ENCODE measurements around the gene VAMP4. TPM values are rescaled to one million over a fixed set of nuclear protein-coding genes. Genes with fewer than 3 reads are reported as not detected.

Gene VAMP4
- total RNA-seq, 2 experiments from 2014 or later = 9.7 to 11.6 TPM

DNA sequence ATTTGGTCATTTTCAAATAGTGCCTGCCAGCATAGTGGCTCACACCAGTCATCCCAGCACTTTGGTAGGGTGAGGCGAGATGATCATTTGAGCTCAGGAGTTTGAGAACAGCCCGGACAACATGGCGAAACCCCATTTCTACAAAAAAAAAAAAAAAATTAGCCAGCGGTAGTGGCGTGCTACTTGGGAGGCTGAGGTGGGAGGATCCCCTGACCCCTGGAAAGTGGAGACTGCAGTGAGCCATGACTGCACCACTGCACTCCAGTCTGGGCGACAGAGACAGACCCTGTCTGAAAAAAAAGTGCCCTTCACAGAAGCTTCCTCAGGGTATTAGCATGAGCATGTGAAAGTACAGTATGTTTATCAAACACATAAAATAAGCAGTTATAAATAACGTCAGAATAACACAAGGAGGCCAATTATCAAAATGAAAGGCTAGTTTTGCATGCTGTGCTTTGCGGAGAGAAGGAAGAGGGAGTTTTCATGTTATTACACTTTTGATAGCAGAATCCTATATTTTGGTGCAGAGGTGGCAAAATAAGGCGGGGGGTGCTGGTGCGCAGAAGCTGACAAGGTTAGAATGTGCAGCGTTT is 38.8 kb upstream of the VAMP4 start:
- DNase-seq (no peak), ATAC-seq (no peak)
- H3K36me3 Mint-ChIP-seq (ENCODE audit: low read depth) = peaks cover 35% of the 10 kb centered on the region
- intact Hi-C loops (cut with DNase I, micrococcal nuclease) = loop anchor here (1.0 to 10.0 kb wide), 13 partner anchors 14 to 1986 kb away; partner anchors contain the start of genes DNM3 (in 2 of the 2), SCYL3 (in 2 of the 2), VAMP4 (in 2 of the 2) and GORAB (in 1 of the 2)
- ChIA-PET CTCF (interaction anchor here (1.0 to 1.4 kb wide), 5 partner anchors 37 to 199 kb away, joined by 3 to 7 read pairs (median 6); partner anchors contain the start of gene VAMP4), POLR2A (interaction anchor here (0.6 to 0.9 kb wide), 2 partner anchors 10 to 40 kb away, joined by 3 read pairs; no protein-coding TSS in a partner anchor)
- H3K4me1 Mint-ChIP-seq = peaks cover 50% of the 10 kb centered on the region
- peak overlapping the region; percentile 92 for H3K4me3 Mint-ChIP-seq
- no peaks in the 10 kb centered on the region for H3K27me3 Mint-ChIP-seq
- H3K27ac Mint-ChIP-seq = peak overlapping the region; percentile 97
- no peaks in the 10 kb centered on the region for H3K9me3 Mint-ChIP-seq (ENCODE audit: low read depth)

- Mint-ChIP-seq H3K9me3 (ENCODE audit: low read depth) (no peaks in the 10 kb centered on the region), H3K36me3 (ENCODE audit: low read depth) (no peaks in the 10 kb centered on the region), H3K27me3 (peaks cover 6% of the 10 kb centered on the region), H3K4me3 (no peak overlapping the region), H3K27ac (no peak overlapping the region), H3K4me1 (no peaks in the 10 kb centered on the region)
- ChIA-PET CTCF (no interaction called here), POLR2A (no interaction called here)
- intact Hi-C loops (cut with DNase I, micrococcal nuclease) = no loop called here
- ATAC-seq (no peak), DNase-seq (no peak)
Observed at GRCh38 chr1:171772312-171772711, 30.4 kb upstream of the VAMP4 start.

DNA sequence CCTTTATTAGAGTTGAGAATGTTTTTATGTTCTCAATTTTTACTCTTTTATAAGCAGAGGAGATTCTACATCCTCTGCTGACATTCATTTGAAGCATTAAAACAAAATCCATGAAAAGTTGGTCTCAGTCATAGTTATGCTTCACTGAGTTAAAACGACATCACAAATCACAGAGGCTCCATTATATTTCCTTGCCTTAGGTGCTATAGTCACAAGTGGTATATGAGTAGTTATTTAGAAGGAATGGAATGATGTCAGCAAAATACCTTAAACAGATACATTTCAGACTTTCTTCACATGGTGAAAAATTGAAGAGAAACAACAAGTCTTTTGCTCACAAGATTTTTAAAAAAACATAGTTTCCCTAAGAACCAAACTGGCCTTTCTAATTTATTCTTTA is 27.9 kb upstream of the VAMP4 start:
- Mint-ChIP-seq H3K27me3 (peaks cover 8% of the 10 kb centered on the region), H3K4me1 (no peaks in the 10 kb centered on the region), H3K36me3 (ENCODE audit: low read depth) (no peaks in the 10 kb centered on the region), H3K27ac (no peak overlapping the region), H3K4me3 (no peak overlapping the region), H3K9me3 (ENCODE audit: low read depth) (no peaks in the 10 kb centered on the region)
- ChIA-PET CTCF (no interaction called here), POLR2A (no interaction called here)
- DNase-seq (no peak), ATAC-seq (no peak)
- intact Hi-C loops (cut with DNase I, micrococcal nuclease) = no loop called here

GRCh38 chr1:171769171-171769570 is 27.3 kb upstream of the VAMP4 start:
- DNase-seq (no peak), ATAC-seq (no peak)
- Mint-ChIP-seq H3K27me3 (peaks cover 9% of the 10 kb centered on the region), H3K27ac (no peak overlapping the region), H3K9me3 (ENCODE audit: low read depth) (no peaks in the 10 kb centered on the region), H3K36me3 (ENCODE audit: low read depth) (no peaks in the 10 kb centered on the region), H3K4me1 (no peaks in the 10 kb centered on the region), H3K4me3 (no peak overlapping the region)
- ChIA-PET CTCF (no interaction called here), POLR2A (no interaction called here)
- intact Hi-C loops (cut with DNase I, micrococcal nuclease) = no loop called here

- no peak for DNase-seq
- POLR2A ChIA-PET = interaction anchor here (0.6 kb wide), 1 partner anchor 18 kb away, joined by 3 read pairs; the partner anchor contains the start of gene METTL13
- Mint-ChIP-seq H3K27me3 (peaks cover 9% of the 10 kb centered on the region), H3K36me3 (ENCODE audit: low read depth) (no peaks in the 10 kb centered on the region), H3K4me1 (no peaks in the 10 kb centered on the region), H3K4me3 (no peak overlapping the region), H3K27ac (no peak overlapping the region), H3K9me3 (ENCODE audit: low read depth) (no peaks in the 10 kb centered on the region)
- intact Hi-C loops (cut with DNase I, micrococcal nuclease) = no loop called here
- ATAC-seq = no peak
- CTCF ChIA-PET = interaction anchor here (1.0 kb wide), 1 partner anchor 34 kb away, joined by 5 read pairs; no protein-coding TSS in a partner anchor
Observed at GRCh38 chr1:171763764-171764163, 21.9 kb upstream of the VAMP4 start.

DNA sequence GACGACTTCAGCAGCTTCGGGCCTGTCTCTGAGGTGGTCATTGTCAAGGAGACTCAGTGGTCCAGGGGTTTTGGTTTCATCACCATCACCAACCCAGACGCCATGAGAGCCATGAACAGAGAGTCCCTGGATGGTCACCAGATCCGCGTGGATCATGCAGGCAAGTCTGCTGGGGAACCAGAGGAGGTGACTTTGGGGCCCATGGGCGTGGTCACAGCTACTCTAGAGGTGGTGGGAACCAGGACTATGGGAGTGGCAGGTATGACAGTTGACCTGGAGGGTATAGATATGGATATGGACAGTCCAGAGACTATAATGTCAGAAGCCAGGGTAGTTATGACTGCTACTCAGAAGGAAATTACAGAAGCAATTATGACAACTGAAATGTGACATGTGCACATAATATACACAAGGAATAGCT is 20.3 kb upstream of the VAMP4 start:
- ChIA-PET CTCF (no interaction called here), POLR2A (no interaction called here)
- Mint-ChIP-seq H3K4me3 (no peak overlapping the region), H3K9me3 (ENCODE audit: low read depth) (no peaks in the 10 kb centered on the region), H3K36me3 (ENCODE audit: low read depth) (no peaks in the 10 kb centered on the region), H3K4me1 (no peaks in the 10 kb centered on the region), H3K27me3 (peaks cover 9% of the 10 kb centered on the region), H3K27ac (no peak overlapping the region)
- no peak for DNase-seq
- no peak for ATAC-seq
- intact Hi-C loops (cut with DNase I, micrococcal nuclease) = no loop called here

GRCh38 chr1:171758011-171758410 is 16.1 kb upstream of the VAMP4 start:
- ChIA-PET POLR2A (no interaction called here), CTCF (no interaction called here)
- intact Hi-C loops (cut with DNase I, micrococcal nuclease) = no loop called here
- ATAC-seq (no peak), DNase-seq (no peak)
- Mint-ChIP-seq H3K4me1 (no peaks in the 10 kb centered on the region), H3K27ac (no peak overlapping the region), H3K36me3 (ENCODE audit: low read depth) (no peaks in the 10 kb centered on the region), H3K9me3 (ENCODE audit: low read depth) (no peaks in the 10 kb centered on the region), H3K27me3 (peaks cover 2% of the 10 kb centered on the region), H3K4me3 (no peak overlapping the region)

GRCh38 chr1:171756856-171757255 is 15.0 kb upstream of the VAMP4 start:
- ATAC-seq = no peak
- CTCF ChIA-PET = no interaction called here
- POLR2A ChIA-PET = no interaction called here

DNA sequence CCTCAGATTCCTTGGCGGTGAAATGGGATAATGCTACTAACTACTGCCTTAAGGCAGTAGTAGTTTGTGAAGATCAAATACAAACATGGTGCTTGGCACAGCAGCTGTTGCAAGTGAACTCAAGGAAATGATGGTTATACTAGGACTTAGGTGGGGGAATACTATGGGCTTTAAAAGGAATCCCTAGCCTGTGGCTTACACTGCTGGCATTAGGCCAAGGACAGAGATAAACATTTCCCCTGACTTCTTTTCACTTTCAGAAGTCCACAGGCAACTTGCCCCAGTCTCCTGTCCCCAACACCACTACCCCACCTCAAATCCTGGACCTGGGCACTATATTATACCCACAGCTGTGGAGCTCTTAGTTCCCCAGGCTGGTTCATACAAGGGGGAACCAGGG is 13.1 kb upstream of the VAMP4 start:
- intact Hi-C loops (cut with DNase I, micrococcal nuclease) = no loop called here
- ChIA-PET CTCF (interaction anchor here (1.3 kb wide), 2 partner anchors 11 to 110 kb away, joined by 3 to 4 read pairs; no protein-coding TSS in a partner anchor), POLR2A (interaction anchor here (0.6 kb wide), 1 partner anchor 12 kb away, joined by 5 read pairs; no protein-coding TSS in a partner anchor)
- ATAC-seq (no peak), DNase-seq (no peak)
- Mint-ChIP-seq H3K4me1 (peaks cover 6% of the 10 kb centered on the region), H3K36me3 (ENCODE audit: low read depth) (no peaks in the 10 kb centered on the region), H3K27me3 (peaks cover 2% of the 10 kb centered on the region), H3K27ac (no peak overlapping the region), H3K4me3 (no peak overlapping the region), H3K9me3 (ENCODE audit: low read depth) (no peaks in the 10 kb centered on the region)

More at GRCh38 chr1:171756856-171757255, 15.0 kb upstream of the VAMP4 start:
- DNase-seq = no peak
- H3K4me3 Mint-ChIP-seq = no peak overlapping the region
- H3K4me1 Mint-ChIP-seq = no peaks in the 10 kb centered on the region
- intact Hi-C loops (cut with DNase I, micrococcal nuclease) = no loop called here
- no peaks in the 10 kb centered on the region for H3K36me3 Mint-ChIP-seq (ENCODE audit: low read depth)
- H3K27ac Mint-ChIP-seq = no peak overlapping the region
- no peaks in the 10 kb centered on the region for H3K9me3 Mint-ChIP-seq (ENCODE audit: low read depth)
- peaks cover 2% of the 10 kb centered on the region for H3K27me3 Mint-ChIP-seq

GRCh38 chr1:171754353-171754705 is 12.5 kb upstream of the VAMP4 start:
- intact Hi-C loops (cut with DNase I, micrococcal nuclease) = no loop called here
- H3K4me3 Mint-ChIP-seq = no peak overlapping the region

DNA sequence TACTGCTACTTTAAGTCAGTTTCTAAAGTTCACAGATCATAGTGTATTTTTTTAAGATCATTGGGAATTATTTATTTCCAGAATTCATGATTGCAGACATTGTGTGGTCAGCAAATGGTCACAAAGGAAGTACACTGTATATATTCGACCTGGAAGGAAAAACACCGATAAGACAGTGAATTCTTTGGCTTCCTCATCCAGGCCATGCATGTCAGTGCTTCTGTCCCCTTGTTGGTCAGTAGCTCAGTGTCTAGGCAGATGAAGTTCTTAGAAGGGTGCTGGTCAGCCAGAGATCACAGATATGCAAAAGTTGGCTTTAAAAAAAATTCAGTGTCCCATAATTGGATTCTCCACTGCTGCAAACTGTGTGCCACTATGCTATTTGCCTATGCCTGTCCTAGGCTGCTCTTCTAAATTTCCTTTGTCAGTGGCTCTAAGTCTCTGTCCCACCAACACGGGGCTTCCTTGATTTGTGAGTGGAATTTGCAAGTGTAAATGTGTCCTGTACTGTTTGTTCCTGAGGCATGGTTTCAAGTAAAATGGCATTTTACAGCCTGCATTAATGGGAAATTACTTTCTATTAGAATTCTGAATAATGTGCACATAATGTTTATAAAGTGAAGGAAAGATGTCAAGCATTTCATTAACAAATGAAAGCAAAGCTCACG is 12.0 kb upstream of the VAMP4 start:
- no peaks in the 10 kb centered on the region for H3K36me3 Mint-ChIP-seq (ENCODE audit: low read depth)
- no peak for ATAC-seq
- H3K4me1 Mint-ChIP-seq = peaks cover 6% of the 10 kb centered on the region
- POLR2A ChIA-PET = no interaction called here
- no peak overlapping the region for H3K27ac Mint-ChIP-seq
- H3K9me3 Mint-ChIP-seq (ENCODE audit: low read depth) = no peaks in the 10 kb centered on the region
- CTCF ChIA-PET = interaction anchor here (0.7 to 1.3 kb wide), 3 partner anchors 10 to 109 kb away, joined by 3 to 4 read pairs (median 3); no protein-coding TSS in a partner anchor
- no peak overlapping the region for H3K4me3 Mint-ChIP-seq
- no peak for DNase-seq
- peaks cover 2% of the 10 kb centered on the region for H3K27me3 Mint-ChIP-seq
- intact Hi-C loops (cut with DNase I, micrococcal nuclease) = no loop called here

More at GRCh38 chr1:171754353-171754705, 12.5 kb upstream of the VAMP4 start:
- peaks cover 6% of the 10 kb centered on the region for H3K4me1 Mint-ChIP-seq
- no peak for ATAC-seq
- CTCF ChIA-PET = interaction anchor here (0.7 to 1.3 kb wide), 3 partner anchors 10 to 110 kb away, joined by 3 to 4 read pairs (median 3); no protein-coding TSS in a partner anchor
- POLR2A ChIA-PET = no interaction called here
- no peak for DNase-seq
- H3K27ac Mint-ChIP-seq = no peak overlapping the region
- H3K27me3 Mint-ChIP-seq = peaks cover 2% of the 10 kb centered on the region
- H3K36me3 Mint-ChIP-seq (ENCODE audit: low read depth) = no peaks in the 10 kb centered on the region
- no peaks in the 10 kb centered on the region for H3K9me3 Mint-ChIP-seq (ENCODE audit: low read depth)

GRCh38 chr1:171753182-171753581 is 11.3 kb upstream of the VAMP4 start:
- ChIA-PET CTCF (no interaction called here), POLR2A (no interaction called here)
- Mint-ChIP-seq H3K27me3 (peaks cover 2% of the 10 kb centered on the region), H3K4me1 (peaks cover 6% of the 10 kb centered on the region), H3K36me3 (ENCODE audit: low read depth) (no peaks in the 10 kb centered on the region), H3K27ac (no peak overlapping the region), H3K9me3 (ENCODE audit: low read depth) (no peaks in the 10 kb centered on the region), H3K4me3 (no peak overlapping the region)
- no peak for DNase-seq
- intact Hi-C loops (cut with DNase I, micrococcal nuclease) = no loop called here
- no peak for ATAC-seq
